HEK293 (cell line): ENCODE results near the gene RNPS1.

Source experiments
- YY1 ChIP-seq: fragments of 450-650 bp; formaldehyde crosslinking; IDR thresholded peaks from 2 replicates; pipeline ENCODE4 v1.5.1; 2018; ENCODE audit warnings: missing biosample characterization, missing genetic modification characterization
- ZBTB1 ChIP-seq: fragments of 450-650 bp; formaldehyde crosslinking; IDR thresholded peaks from 2 replicates; pipeline ENCODE4 v1.5.1; 2016; ENCODE audit warnings: missing biosample characterization, missing genetic modification characterization
- ZNF146 ChIP-seq: fragments of 450-650 bp; formaldehyde crosslinking; IDR thresholded peaks from 2 replicates; pipeline ENCODE4 v1.5.1; 2016; ENCODE audit warnings: missing biosample characterization, missing genetic modification characterization
- ZNF311 ChIP-seq: fragments of 450-650 bp; formaldehyde crosslinking; IDR thresholded peaks from 2 replicates; pipeline ENCODE4 v1.5.1; 2017; ENCODE audit warnings: missing biosample characterization, missing genetic modification characterization, borderline replicate concordance
- ZNF426 ChIP-seq: fragments of 450-650 bp; formaldehyde crosslinking; IDR thresholded peaks from 2 replicates; pipeline ENCODE4 v1.5.1; 2017; ENCODE audit warnings: missing biosample characterization, missing genetic modification characterization, mild to moderate bottlenecking, inconsistent platforms, moderate library complexity
- ZNF76 ChIP-seq: fragments of 450-650 bp; formaldehyde crosslinking; IDR thresholded peaks from 2 replicates; pipeline ENCODE4; 2016; ENCODE audit warnings: low read depth, missing biosample characterization, missing genetic modification characterization, borderline replicate concordance
- TF ChIP-seq, protein P1 (sequence below): fragments of 450-650 bp; formaldehyde crosslinking; IDR thresholded peaks from 2 replicates; pipeline ENCODE4 v1.5.1; 2016; ENCODE audit warnings: missing biosample characterization, missing genetic modification characterization
- TF ChIP-seq, protein P2 (sequence below): IDR thresholded peaks from 2 replicates; pipeline ENCODE4 v1.6.1; 2011; ENCODE audit warnings: mild to moderate bottlenecking, low read depth, low read length, borderline replicate concordance

DNA sequence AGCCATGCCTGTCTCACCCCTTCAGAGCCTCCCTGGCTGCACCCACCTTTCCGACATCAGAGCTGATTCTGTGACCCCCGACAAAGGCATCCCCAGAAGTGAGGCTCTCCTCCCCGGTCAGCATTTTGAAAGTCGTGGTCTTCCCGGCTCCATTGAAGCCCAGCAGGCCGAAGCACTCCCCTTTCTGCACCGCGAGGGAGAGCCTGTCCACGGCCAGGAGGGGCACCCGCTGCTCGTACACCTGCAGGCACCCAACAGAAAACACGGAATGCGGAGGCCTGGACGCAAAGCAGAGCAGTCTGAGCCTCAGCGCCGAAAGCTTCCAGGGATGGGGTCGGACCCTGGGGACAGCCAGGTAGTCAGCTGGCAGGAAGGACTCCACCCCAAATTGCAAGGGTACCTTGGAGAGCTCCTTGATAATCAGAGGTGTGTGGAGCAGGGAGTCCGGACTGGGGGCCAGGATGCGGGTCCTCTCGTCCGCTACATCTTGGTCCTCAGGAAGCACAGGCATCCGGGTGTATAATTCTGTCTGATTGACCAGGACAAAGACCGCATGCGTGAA, 13.1 kb upstream of the RNPS1 start:
- TF ChIP-seq ZNF76 (tag by site-specific recombination) (no peak), YY1 (no peak), ZNF146 (tag by site-specific recombination) (no peak), ZNF311 (tag by site-specific recombination) (no peak), ZBTB1 (tag by site-specific recombination) (no peak), ZNF426 (tag by site-specific recombination) (no peak)
- TF ChIP-seq, protein P1, sequence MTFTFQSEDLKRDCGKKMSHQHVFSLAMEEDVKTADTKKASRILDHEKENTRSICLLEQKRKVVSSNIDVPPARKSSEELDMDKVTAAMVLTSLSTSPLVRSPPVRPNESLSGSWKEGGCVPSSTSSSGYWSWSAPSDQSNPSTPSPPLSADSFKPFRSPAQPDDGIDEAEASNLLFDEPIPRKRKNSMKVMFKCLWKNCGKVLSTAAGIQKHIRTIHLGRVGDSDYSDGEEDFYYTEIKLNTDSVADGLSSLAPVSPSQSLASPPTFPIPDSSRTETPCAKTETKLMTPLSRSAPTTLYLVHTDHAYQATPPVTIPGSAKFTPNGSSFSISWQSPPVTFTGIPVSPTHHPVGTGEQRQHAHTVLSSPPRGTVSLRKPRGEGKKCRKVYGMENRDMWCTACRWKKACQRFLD (tag by site-specific recombination): no peak
- TF ChIP-seq, protein P2, sequence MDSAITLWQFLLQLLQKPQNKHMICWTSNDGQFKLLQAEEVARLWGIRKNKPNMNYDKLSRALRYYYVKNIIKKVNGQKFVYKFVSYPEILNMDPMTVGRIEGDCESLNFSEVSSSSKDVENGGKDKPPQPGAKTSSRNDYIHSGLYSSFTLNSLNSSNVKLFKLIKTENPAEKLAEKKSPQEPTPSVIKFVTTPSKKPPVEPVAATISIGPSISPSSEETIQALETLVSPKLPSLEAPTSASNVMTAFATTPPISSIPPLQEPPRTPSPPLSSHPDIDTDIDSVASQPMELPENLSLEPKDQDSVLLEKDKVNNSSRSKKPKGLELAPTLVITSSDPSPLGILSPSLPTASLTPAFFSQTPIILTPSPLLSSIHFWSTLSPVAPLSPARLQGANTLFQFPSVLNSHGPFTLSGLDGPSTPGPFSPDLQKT: no peak
